Measurements from ENCODE around the gene EXD2. TPM values are rescaled to one million over a fixed set of nuclear protein-coding genes. Genes with fewer than 3 reads are reported as not detected.

Gene EXD2
- total and polyA plus RNA-seq, 2 experiments from 2014 or later, result 10.3 to 23.3 TPM

DNA sequence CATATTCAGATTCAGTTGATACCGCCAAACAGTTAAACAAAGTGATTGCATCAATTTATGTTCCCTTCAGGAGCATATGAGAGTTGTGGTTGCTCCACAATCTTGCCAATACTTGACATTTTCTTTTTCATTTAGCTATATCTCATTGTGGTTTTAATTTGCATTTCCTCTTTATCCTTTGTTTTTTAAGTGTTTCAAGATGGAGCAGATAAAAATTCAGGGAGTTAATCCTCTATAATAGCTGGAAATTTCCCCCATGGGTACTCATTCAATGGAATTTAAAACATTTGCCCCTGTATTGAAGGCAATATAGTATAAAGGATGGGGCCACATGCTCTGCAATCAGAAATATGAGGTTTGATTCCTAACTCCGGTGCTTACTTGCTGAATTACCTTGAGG lies 1.1 kb upstream of the EXD2 start:
- no peak overlapping the region for H3K4me3 ChIP-seq
- peak overlapping the region; percentile 91; the same call in 1 of the 3 replicates for H3K4me3 Mint-ChIP-seq
- H3K27ac Mint-ChIP-seq, result peak overlapping the region; percentile 22; the same call in 1 of the 2 replicates
- H4K20me1 ChIP-seq (replicated peaks; ENCODE audit: insufficient read depth), result no peaks in the 10 kb centered on the region
- no peaks in the 10 kb centered on the region for H3K36me3 ChIP-seq (ENCODE audit: insufficient read depth)
- peaks cover 29% of the 10 kb centered on the region for H3K79me2 ChIP-seq (replicated peaks; ENCODE audit: insufficient read depth)
- no peaks in the 10 kb centered on the region for H3K36me3 Mint-ChIP-seq (ENCODE audit: low read depth)
- no peaks in the 10 kb centered on the region for H3K9me2 ChIP-seq (ENCODE audit: insufficient read depth)
- H3K4me1 ChIP-seq (ENCODE audit: insufficient read depth), result no peaks in the 10 kb centered on the region; the same call in 1 of the 2 replicates
- no peak for TF ChIP-seq REST (IDR thresholded peaks at IDR 0.05; ENCODE audit: unreplicated experiment)
- TF ChIP-seq, protein P1, sequence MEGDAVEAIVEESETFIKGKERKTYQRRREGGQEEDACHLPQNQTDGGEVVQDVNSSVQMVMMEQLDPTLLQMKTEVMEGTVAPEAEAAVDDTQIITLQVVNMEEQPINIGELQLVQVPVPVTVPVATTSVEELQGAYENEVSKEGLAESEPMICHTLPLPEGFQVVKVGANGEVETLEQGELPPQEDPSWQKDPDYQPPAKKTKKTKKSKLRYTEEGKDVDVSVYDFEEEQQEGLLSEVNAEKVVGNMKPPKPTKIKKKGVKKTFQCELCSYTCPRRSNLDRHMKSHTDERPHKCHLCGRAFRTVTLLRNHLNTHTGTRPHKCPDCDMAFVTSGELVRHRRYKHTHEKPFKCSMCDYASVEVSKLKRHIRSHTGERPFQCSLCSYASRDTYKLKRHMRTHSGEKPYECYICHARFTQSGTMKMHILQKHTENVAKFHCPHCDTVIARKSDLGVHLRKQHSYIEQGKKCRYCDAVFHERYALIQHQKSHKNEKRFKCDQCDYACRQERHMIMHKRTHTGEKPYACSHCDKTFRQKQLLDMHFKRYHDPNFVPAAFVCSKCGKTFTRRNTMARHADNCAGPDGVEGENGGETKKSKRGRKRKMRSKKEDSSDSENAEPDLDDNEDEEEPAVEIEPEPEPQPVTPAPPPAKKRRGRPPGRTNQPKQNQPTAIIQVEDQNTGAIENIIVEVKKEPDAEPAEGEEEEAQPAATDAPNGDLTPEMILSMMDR (conservative IDR thresholded peaks at IDR 0.05; ENCODE audit: low read depth in 2 of 2), result no peak
- TF ChIP-seq, protein P2, sequence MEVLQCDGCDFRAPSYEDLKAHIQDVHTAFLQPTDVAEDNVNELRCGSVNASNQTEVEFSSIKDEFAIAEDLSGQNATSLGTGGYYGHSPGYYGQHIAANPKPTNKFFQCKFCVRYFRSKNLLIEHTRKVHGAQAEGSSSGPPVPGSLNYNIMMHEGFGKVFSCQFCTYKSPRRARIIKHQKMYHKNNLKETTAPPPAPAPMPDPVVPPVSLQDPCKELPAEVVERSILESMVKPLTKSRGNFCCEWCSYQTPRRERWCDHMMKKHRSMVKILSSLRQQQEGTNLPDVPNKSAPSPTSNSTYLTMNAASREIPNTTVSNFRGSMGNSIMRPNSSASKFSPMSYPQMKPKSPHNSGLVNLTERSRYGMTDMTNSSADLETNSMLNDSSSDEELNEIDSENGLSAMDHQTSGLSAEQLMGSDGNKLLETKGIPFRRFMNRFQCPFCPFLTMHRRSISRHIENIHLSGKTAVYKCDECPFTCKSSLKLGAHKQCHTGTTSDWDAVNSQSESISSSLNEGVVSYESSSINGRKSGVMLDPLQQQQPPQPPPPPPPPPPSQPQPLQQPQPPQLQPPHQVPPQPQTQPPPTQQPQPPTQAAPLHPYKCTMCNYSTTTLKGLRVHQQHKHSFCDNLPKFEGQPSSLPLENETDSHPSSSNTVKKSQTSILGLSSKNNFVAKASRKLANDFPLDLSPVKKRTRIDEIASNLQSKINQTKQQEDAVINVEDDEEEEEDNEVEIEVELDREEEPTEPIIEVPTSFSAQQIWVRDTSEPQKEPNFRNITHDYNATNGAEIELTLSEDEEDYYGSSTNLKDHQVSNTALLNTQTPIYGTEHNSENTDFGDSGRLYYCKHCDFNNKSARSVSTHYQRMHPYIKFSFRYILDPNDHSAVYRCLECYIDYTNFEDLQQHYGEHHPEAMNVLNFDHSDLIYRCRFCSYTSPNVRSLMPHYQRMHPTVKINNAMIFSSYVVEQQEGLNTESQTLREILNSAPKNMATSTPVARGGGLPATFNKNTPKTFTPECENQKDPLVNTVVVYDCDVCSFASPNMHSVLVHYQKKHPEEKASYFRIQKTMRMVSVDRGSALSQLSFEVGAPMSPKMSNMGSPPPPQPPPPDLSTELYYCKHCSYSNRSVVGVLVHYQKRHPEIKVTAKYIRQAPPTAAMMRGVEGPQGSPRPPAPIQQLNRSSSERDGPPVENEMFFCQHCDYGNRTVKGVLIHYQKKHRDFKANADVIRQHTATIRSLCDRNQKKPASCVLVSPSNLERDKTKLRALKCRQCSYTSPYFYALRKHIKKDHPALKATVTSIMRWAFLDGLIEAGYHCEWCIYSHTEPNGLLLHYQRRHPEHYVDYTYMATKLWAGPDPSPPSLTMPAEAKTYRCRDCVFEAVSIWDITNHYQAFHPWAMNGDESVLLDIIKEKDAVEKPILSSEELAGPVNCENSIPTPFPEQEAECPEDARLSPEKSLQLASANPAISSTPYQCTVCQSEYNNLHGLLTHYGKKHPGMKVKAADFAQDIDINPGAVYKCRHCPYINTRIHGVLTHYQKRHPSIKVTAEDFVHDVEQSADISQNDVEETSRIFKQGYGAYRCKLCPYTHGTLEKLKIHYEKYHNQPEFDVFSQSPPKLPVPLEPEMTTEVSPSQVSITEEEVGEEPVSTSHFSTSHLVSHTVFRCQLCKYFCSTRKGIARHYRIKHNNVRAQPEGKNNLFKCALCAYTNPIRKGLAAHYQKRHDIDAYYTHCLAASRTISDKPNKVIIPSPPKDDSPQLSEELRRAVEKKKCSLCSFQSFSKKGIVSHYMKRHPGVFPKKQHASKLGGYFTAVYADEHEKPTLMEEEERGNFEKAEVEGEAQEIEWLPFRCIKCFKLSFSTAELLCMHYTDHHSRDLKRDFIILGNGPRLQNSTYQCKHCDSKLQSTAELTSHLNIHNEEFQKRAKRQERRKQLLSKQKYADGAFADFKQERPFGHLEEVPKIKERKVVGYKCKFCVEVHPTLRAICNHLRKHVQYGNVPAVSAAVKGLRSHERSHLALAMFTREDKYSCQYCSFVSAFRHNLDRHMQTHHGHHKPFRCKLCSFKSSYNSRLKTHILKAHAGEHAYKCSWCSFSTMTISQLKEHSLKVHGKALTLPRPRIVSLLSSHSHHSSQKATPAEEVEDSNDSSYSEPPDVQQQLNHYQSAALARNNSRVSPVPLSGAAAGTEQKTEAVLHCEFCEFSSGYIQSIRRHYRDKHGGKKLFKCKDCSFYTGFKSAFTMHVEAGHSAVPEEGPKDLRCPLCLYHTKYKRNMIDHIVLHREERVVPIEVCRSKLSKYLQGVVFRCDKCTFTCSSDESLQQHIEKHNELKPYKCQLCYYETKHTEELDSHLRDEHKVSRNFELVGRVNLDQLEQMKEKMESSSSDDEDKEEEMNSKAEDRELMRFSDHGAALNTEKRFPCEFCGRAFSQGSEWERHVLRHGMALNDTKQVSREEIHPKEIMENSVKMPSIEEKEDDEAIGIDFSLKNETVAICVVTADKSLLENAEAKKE (CRISPR knock-in tag; IDR thresholded peaks at IDR 0.05), result no peak
- no peak for TF ChIP-seq EZH2 (IDR thresholded peaks at IDR 0.05; ENCODE audit: low read depth, unreplicated experiment)
- no peak for TF ChIP-seq STAT1 (IDR thresholded peaks at IDR 0.05; ENCODE audit: unreplicated experiment)
- no peak for TF ChIP-seq EZH2phosphoT487 (IDR thresholded peaks at IDR 0.05; ENCODE audit: unreplicated experiment)
- TF ChIP-seq JUNB (IDR thresholded peaks at IDR 0.05; ENCODE audit: unreplicated experiment), result no peak
- no peak for TF ChIP-seq NANOG (IDR thresholded peaks at IDR 0.05; ENCODE audit: borderline replicate concordance)
- no peak for TF ChIP-seq POLR2AphosphoS5 (IDR thresholded peaks at IDR 0.05; ENCODE audit: low read depth)
- no peak for TF ChIP-seq CREB1 (CRISPR knock-in tag; IDR thresholded peaks at IDR 0.05; ENCODE audit: low read depth)
- no peak for TF ChIP-seq ZNF114 (CRISPR knock-in tag; IDR thresholded peaks at IDR 0.05)
- no peak for TF ChIP-seq ETS1 (IDR thresholded peaks at IDR 0.05)
- no peak for TF ChIP-seq ZNF331 (CRISPR knock-in tag; IDR thresholded peaks at IDR 0.05; ENCODE audit: low read depth)
- H3K27me3 ChIP-seq (ENCODE audit: insufficient read depth), result no peaks in the 10 kb centered on the region
- DNase-seq (ENCODE audit: low spot score) (peak; percentile 26), ATAC-seq (no peak)
- no peak overlapping the region for H2AFZ ChIP-seq
- H3K4me1 Mint-ChIP-seq, result peaks cover 13% of the 10 kb centered on the region
- peak overlapping the region; percentile 79 for H3K4me2 ChIP-seq
- peaks cover 6% of the 10 kb centered on the region for H3K27me3 Mint-ChIP-seq (ENCODE audit: insufficient read depth, low read depth, poor library complexity)
- peak overlapping the region; percentile 89; the same call in 1 of the 2 replicates for H3K27ac ChIP-seq (ENCODE audit: low read depth)
- H3F3A ChIP-seq (replicated peaks; ENCODE audit: low read depth), result no peaks in the 10 kb centered on the region
- peaks cover 2% of the 10 kb centered on the region; the same call in 1 of the 3 replicates for H3K9me3 Mint-ChIP-seq

All from GM23338 (cell line).